ENCODE results near the gene FADS1.

GRCh38 chr11:61785837-61786402 lies 30.9 kb downstream of the FADS1 start:
- TF ChIP-seq, protein P1, sequence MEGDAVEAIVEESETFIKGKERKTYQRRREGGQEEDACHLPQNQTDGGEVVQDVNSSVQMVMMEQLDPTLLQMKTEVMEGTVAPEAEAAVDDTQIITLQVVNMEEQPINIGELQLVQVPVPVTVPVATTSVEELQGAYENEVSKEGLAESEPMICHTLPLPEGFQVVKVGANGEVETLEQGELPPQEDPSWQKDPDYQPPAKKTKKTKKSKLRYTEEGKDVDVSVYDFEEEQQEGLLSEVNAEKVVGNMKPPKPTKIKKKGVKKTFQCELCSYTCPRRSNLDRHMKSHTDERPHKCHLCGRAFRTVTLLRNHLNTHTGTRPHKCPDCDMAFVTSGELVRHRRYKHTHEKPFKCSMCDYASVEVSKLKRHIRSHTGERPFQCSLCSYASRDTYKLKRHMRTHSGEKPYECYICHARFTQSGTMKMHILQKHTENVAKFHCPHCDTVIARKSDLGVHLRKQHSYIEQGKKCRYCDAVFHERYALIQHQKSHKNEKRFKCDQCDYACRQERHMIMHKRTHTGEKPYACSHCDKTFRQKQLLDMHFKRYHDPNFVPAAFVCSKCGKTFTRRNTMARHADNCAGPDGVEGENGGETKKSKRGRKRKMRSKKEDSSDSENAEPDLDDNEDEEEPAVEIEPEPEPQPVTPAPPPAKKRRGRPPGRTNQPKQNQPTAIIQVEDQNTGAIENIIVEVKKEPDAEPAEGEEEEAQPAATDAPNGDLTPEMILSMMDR (IDR thresholded peaks at IDR 0.05; ENCODE audit: low read length), result no peak
- TF ChIP-seq EZH2 (IDR thresholded peaks at IDR 0.05; ENCODE audit: borderline replicate concordance, low read length), result no peak
